Epithelial cell of esophagus (primary cell): ENCODE data around the gene KIF6.

Experiments used
- DNase-seq: peaks from one replicate; pipeline ENCODE4 v3.0.0; 2010; ENCODE audit warnings: low read depth
- H3K4me3 ChIP-seq: 2 replicates; pipeline ENCODE4 v1.5.1; 2011; ENCODE audit warnings: mild to moderate bottlenecking, low read length, control low read depth
- CTCF ChIP-seq: IDR thresholded peaks from 2 replicates; pipeline ENCODE4 v1.5.1; 2011; ENCODE audit warnings: low read depth, mild to moderate bottlenecking, low read length, control low read depth, inconsistent platforms; ENCODE audit not compliant: insufficient read depth; ENCODE audit errors: missing control alignments

The KIF6 gene

GRCh38 chr6:39452306-39453145 lies 272.7 kb downstream of the KIF6 start:
- DNase-seq = peak; percentile 80
- no peak overlapping the region for H3K4me3 ChIP-seq

GRCh38 chr6:39451831-39452230 lies 273.4 kb downstream of the KIF6 start:
- DNase-seq = peak; percentile 14
- no peak for TF ChIP-seq CTCF
- H3K4me3 ChIP-seq = no peak overlapping the region

More at GRCh38 chr6:39452306-39453145, 272.7 kb downstream of the KIF6 start:
- TF ChIP-seq CTCF = no peak

GRCh38 chr6:39449022-39449421 lies 276.2 kb downstream of the KIF6 start:
- no peak for TF ChIP-seq CTCF
- no peak for DNase-seq
- H3K4me3 ChIP-seq = no peak overlapping the region

GRCh38 chr6:39446909-39447308 lies 278.3 kb downstream of the KIF6 start:
- no peak for DNase-seq
- TF ChIP-seq CTCF = no peak
- H3K4me3 ChIP-seq = no peak overlapping the region

GRCh38 chr6:39445667-39446066 lies 279.5 kb downstream of the KIF6 start:
- no peak overlapping the region for H3K4me3 ChIP-seq
- no peak for DNase-seq
- no peak for TF ChIP-seq CTCF

GRCh38 chr6:39444479-39445019 lies 280.7 kb downstream of the KIF6 start:
- no peak for TF ChIP-seq CTCF
- no peak overlapping the region for H3K4me3 ChIP-seq
- no peak for DNase-seq
